ENCODE data around the gene GTF3C4.

- TF ChIP-seq CTCF (IDR thresholded peaks at IDR 0.05; ENCODE audit: insufficient read depth, low read depth, low read length) (no peak), EZH2 (IDR thresholded peaks at IDR 0.05; ENCODE audit: insufficient read depth, low read length) (no peak)
Measured at GRCh38 chr9:132722564-132723065, 52.4 kb downstream of the GTF3C4 start.

All from astrocyte (in vitro differentiated cells and primary cell).